HepG2 (cell line): ENCODE data around the gene RHBDD3. TPM values are rescaled to one million over a fixed set of nuclear protein-coding genes. Genes with fewer than 3 reads are reported as not detected.

Experiments
- AHDC1 ChIP-seq: sonication (generic); formaldehyde crosslinking; IDR thresholded peaks from 2 replicates; pipeline ENCODE4 v1.5.1; 2020; ENCODE audit warnings: mild to moderate bottlenecking, missing genetic modification reagents, borderline replicate concordance
- ARID3A ChIP-seq: IDR thresholded peaks from 2 replicates; pipeline ENCODE4 v1.6.1; 2012; ENCODE audit warnings: low read depth, low read length, improper control_type of control experiment
- E2F5 ChIP-seq: sonication (generic); formaldehyde crosslinking; conservative IDR thresholded peaks from 2 replicates; pipeline ENCODE4 v1.4.0; 2020; ENCODE audit warnings: missing genetic modification reagents
- HOXA3 ChIP-seq: sonication (generic); formaldehyde crosslinking; IDR thresholded peaks from 2 replicates; pipeline ENCODE4 v1.5.0; 2020; ENCODE audit warnings: missing genetic modification reagents
- KAT8 ChIP-seq: IDR thresholded peaks from 2 replicates; pipeline ENCODE4 v1.6.1; 2016; ENCODE audit warnings: missing genetic modification reagents, missing compliant biosample characterization
- MYC ChIP-seq: sonication (generic); formaldehyde crosslinking; IDR thresholded peaks from 2 replicates; pipeline ENCODE4 v1.9.0; 2021; ENCODE audit warnings: missing genetic modification reagents, borderline replicate concordance
- POLR2G ChIP-seq: fragments of 200-400 bp; formaldehyde crosslinking; IDR thresholded peaks from 2 replicates; pipeline ENCODE4 v1.6.1; 2018; ENCODE audit warnings: mild to moderate bottlenecking, low read depth, low read length, moderate library complexity
- TEAD3 ChIP-seq: optimal IDR thresholded peaks from 2 replicates; pipeline ENCODE3; 2016; ENCODE audit warnings: borderline replicate concordance
- YY1 ChIP-seq: IDR thresholded peaks from 2 replicates; pipeline ENCODE4 v1.6.1; 2011; ENCODE audit warnings: low read length, low read depth, moderate library complexity, mild to moderate bottlenecking; ENCODE audit not compliant: insufficient read depth, insufficient replicate concordance
- ZNF230 ChIP-seq: sonication (generic); formaldehyde crosslinking; IDR thresholded peaks from 2 replicates; pipeline ENCODE4 v1.4.0; 2020; ENCODE audit warnings: mild to moderate bottlenecking, missing genetic modification reagents
- ZNF503 ChIP-seq: sonication (generic); formaldehyde crosslinking; IDR thresholded peaks from 2 replicates; pipeline ENCODE4 v1.4.0; 2020; ENCODE audit warnings: missing genetic modification reagents
- ZNF768 ChIP-seq: sonication (generic); formaldehyde crosslinking; IDR thresholded peaks from 2 replicates; pipeline ENCODE4 v1.4.0; 2020; ENCODE audit warnings: missing genetic modification reagents
- polyA plus RNA-seq, 8 experiments: library from polyadenylated mRNA; depleted of rRNA in 3 of 8; stranded (reverse) in 7 of 8; unstranded in 1 of 8; fragments of >200 nt; fragmentation: Illumina TruSeq in 4 of 8; extraction: Trizol in 4 of 8; gene quantifications; 2 replicates each; pipeline versions ENCODE4 v1.2.1 to v1.2.3, GENCODE V29; 2011 to 2016; ENCODE audit warnings: low read depth in 4 of 8, missing spikeins in 1 of 8, mixed read lengths in 1 of 8; ENCODE audit not compliant: insufficient read depth in 1 of 8
- total RNA-seq, 5 experiments: library from RNA; depleted of rRNA; stranded (reverse); fragments of >200 nt; fragmentation: Illumina TruSeq; extraction: Trizol; gene quantifications; 2 replicates each; pipeline ENCODE4 v1.2.3, GENCODE V29; 2016; ENCODE audit warnings: low read depth in 1 of 5

The RHBDD3 gene
- total and polyA plus RNA-seq, 2 of the 13 experiments (the other 11 are each of a cell fraction or from before 2014, with no cell fraction given): 12.1 to 26.7 TPM

DNA sequence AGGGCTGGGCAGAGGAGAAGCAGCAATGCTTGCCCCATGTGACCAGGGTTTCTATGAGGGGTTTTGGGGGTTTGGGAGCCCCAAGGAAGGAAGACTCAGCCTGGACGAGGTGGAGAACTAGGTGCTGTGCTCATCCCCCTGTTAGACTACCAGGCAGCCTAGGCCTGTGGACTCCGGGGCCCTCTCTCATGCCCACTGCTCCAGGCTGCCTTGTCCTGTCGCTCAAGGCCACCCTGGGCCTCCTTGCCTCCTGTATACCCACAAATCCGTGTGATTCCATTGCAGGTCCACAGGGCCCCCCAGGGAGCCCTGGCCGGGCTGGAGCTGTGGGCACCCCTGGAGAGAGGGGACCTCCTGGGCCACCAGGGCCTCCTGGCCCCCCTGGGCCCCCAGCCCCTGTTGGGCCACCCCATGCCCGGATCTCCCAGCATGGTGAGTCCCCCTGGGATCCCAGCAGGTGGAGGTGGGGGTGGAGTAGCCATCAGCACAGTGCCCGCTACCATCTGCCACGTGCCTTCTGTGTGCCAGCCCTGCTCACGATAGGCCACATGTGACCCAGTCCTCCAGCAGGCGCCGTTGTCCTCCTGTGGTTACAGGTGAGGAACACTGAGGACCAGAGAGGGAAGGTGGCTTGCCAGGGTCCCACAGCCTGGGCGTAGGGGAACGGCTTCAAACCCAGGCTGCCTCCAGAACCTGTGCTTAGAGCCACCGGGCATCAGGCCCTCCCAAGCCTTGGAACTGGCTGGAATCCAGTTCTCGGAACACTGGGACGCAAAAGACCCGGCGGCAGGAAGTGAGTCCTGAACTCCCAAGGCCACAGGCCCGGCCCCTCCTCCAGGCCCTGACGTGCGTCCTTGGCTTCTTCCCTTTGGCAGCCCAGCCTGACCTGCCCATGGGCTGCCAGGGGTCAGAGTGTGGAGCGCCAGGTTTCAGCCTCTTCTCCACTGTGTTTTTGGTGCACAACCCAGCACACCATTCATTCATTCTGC is 35.5 kb downstream of the RHBDD3 start (continued):
- TF ChIP-seq AHDC1 (CRISPR knock-in tag) (peak; percentile 28; the same call in 1 of the 2 replicates), ARID3A (no peak), ZNF503 (CRISPR knock-in tag) (no peak), POLR2G (no peak), MYC (CRISPR knock-in tag) (peak; percentile 41; the same call in 1 of the 2 replicates), YY1 (peak; percentile 9), E2F5 (CRISPR knock-in tag) (no peak), ZNF230 (CRISPR knock-in tag) (no peak), HOXA3 (peak; percentile 67), TEAD3 (CRISPR knock-in tag) (peak; percentile 57), KAT8 (CRISPR knock-in tag) (peak; percentile 53), ZNF768 (CRISPR knock-in tag) (peak; percentile 97)
